ENCODE results near the gene PIWIL4. TPM values are rescaled to one million over a fixed set of nuclear protein-coding genes. Genes with fewer than 3 reads are reported as not detected.

PIWIL4 gene
- total and polyA plus RNA-seq, 9 of the 15 experiments (the other 6 are each of a cell fraction or from before 2014, with no cell fraction given), result 6.3 to 17.0 (median 10.8) TPM

- TF ChIP-seq NFE2 (IDR thresholded peaks at IDR 0.05; ENCODE audit: low read depth) (no peak), GMEB1 (CRISPR knock-in tag; IDR thresholded peaks at IDR 0.05) (peak; percentile 62), DNMT1 (IDR thresholded peaks at IDR 0.05) (no peak), NR2C2 (CRISPR knock-in tag; IDR thresholded peaks at IDR 0.05) (peak; percentile 26; the same call in 1 of the 2 replicates), NR2C2 (tag; IDR thresholded peaks at IDR 0.05) (peak; percentile 51; the same call in 1 of the 2 replicates), EWSR1 (IDR thresholded peaks at IDR 0.05; ENCODE audit: borderline replicate concordance, low read depth, partially characterized antibody) (no peak), NCOA6 (IDR thresholded peaks at IDR 0.05) (peak; percentile 67), ZNF318 (IDR thresholded peaks at IDR 0.05; ENCODE audit: borderline replicate concordance in 1 of 2, low read depth in 1 of 2) (no peak), E2F4 (CRISPR knock-in tag; IDR thresholded peaks at IDR 0.05; ENCODE audit: low read depth) (no peak), POLR2G (IDR thresholded peaks at IDR 0.05; ENCODE audit: low read depth, low read length) (peak; percentile 96), RBFOX2 (IDR thresholded peaks at IDR 0.05; ENCODE audit: low read depth, low read length) (peak; percentile 96), EZH2 (IDR thresholded peaks at IDR 0.05; ENCODE audit: borderline replicate concordance, low read depth, low read length) (no peak), HMG20B (CRISPR knock-in tag; IDR thresholded peaks at IDR 0.05) (no peak)
Observed at GRCh38 chr11:94543695-94544645, 23.2 kb upstream of the PIWIL4 start, which contains the start of gene FUT4 (continued).
